Endothelial cell of umbilical vein (primary cell): Measurements from ENCODE around the gene POLN. TPM values are rescaled to one million over a fixed set of nuclear protein-coding genes. Genes with fewer than 3 reads are reported as not detected.

Experiments used
- BruUV-seq: library from RNA; stranded (reverse); fragments of 400-500 nt; replicated peaks from 2 replicates; lab custom pipeline; 2021; lab: Mats Ljungman, UMichigan
- CTCF ChIA-PET: fragments of 300-600, 350-600 bp; sonication (Branson Sonifier 250); formaldehyde crosslinking; loops from one replicate; lab custom pipeline; 2021; ENCODE audit warnings: antibody characterized with exemption, inconsistent platforms; lab: Charles Lee
- POLR2A ChIA-PET: fragments of 300-600, 350-600 bp; sonication (Branson Sonifier 250); formaldehyde crosslinking; loops from one replicate; lab custom pipeline; 2021; ENCODE audit warnings: antibody characterized with exemption, inconsistent platforms; lab: Charles Lee
- DNase-seq: peaks from one replicate; pipeline ENCODE4 v3.0.0-alpha.2; 2011; ENCODE audit warnings: low read depth, low spot score
- FAIRE-seq: peaks from 2 replicates; lab custom pipeline; 2011; peaks lifted over from hg19 to GRCh38; lab: Jason Lieb, UNC
- H2AFZ ChIP-seq: 2 replicates; pipeline ENCODE4 v1.6.0; 2012; ENCODE audit warnings: low read depth, low read length, control low read depth, inconsistent platforms
- H3K27ac ChIP-seq: 2 replicates; pipeline ENCODE4 v1.5.1; 2011; ENCODE audit warnings: low read depth, mild to moderate bottlenecking, control low read depth, low read length, moderate library complexity; ENCODE audit not compliant: insufficient read depth
- H3K27me3 ChIP-seq, 2 experiments: 2 replicates each; pipeline versions ENCODE4 v1.6.0 to v1.6.1; 2011; ENCODE audit warnings: low read length in 2 of 2, mixed read lengths in 1 of 2; ENCODE audit not compliant: control insufficient read depth in 2 of 2, insufficient read depth in 2 of 2
- H3K36me3 ChIP-seq, 2 experiments: 2 replicates in 1 of 2; 3 replicates in 1 of 2; pipeline ENCODE4 v1.5.1; 2011; ENCODE audit warnings: low read length in 2 of 2, mild to moderate bottlenecking in 1 of 2, moderate library complexity in 1 of 2; ENCODE audit not compliant: control insufficient read depth in 2 of 2, insufficient read depth in 2 of 2; ENCODE audit errors: extremely low read depth in 1 of 2
- H3K4me1 ChIP-seq: 3 replicates; pipeline ENCODE4 v1.5.1; 2011; ENCODE audit warnings: mild to moderate bottlenecking, low read length; ENCODE audit not compliant: control insufficient read depth, insufficient read depth; ENCODE audit errors: extremely low read depth
- H3K4me2 ChIP-seq: 2 replicates; pipeline ENCODE4 v1.6.1; 2011; ENCODE audit warnings: low read length, control low read depth, mixed read lengths; ENCODE audit not compliant: insufficient read depth
- H3K4me3 ChIP-seq, 3 experiments: fragments of 200-600 bp in 1 of 3; sonication (generic), shearing (Covaris generic) in 1 of 3; replicated peaks in 1 of 3; 2 replicates each; pipeline ENCODE4 v1.5.1; 2011 to 2016; ENCODE audit warnings: control low read depth in 3 of 3, low read length in 3 of 3, mild to moderate bottlenecking in 2 of 3, inconsistent platforms in 1 of 3, low read depth in 1 of 3, moderate library complexity in 1 of 3; ENCODE audit not compliant: insufficient read depth in 1 of 3
- H3K79me2 ChIP-seq: 2 replicates; pipeline ENCODE4 v1.6.0; 2012; ENCODE audit warnings: low read length, inconsistent platforms; ENCODE audit not compliant: control insufficient read depth, insufficient read depth
- H3K9ac ChIP-seq: replicated peaks from 2 replicates; pipeline ENCODE3; 2011; ENCODE audit warnings: low read length, control low read depth; ENCODE audit not compliant: insufficient read depth; ENCODE audit errors: extremely low read depth
- H3K9me1 ChIP-seq: replicated peaks from 3 replicates; pipeline ENCODE4 v1.6.0; 2011; ENCODE audit warnings: mild to moderate bottlenecking, low read length; ENCODE audit not compliant: control insufficient read depth, insufficient read depth; ENCODE audit errors: extremely low read depth
- H3K9me3 ChIP-seq: replicated peaks from 2 replicates; pipeline ENCODE4 v1.5.1; 2012; ENCODE audit warnings: low read length, inconsistent platforms; ENCODE audit not compliant: control insufficient read depth, insufficient read depth
- H4K20me1 ChIP-seq: replicated peaks from 2 replicates; pipeline ENCODE3; 2011; ENCODE audit warnings: mild to moderate bottlenecking, low read length; ENCODE audit not compliant: control insufficient read depth, insufficient read depth; ENCODE audit errors: extremely low read depth
- CTCF ChIP-seq, 2 donors: IDR thresholded peaks; 1 replicate in 1 of 2; 2 replicates in 1 of 2; pipeline ENCODE4 v1.5.1; 2011; ENCODE audit warnings: low read length in 2 of 2, mild to moderate bottlenecking in 2 of 2, moderate library complexity in 2 of 2, control low read depth in 1 of 2, inconsistent platforms in 1 of 2, low read depth in 1 of 2; ENCODE audit not compliant: insufficient read depth in 1 of 2; ENCODE audit errors: extremely low read depth in 1 of 2
- FOS ChIP-seq: IDR thresholded peaks from 2 replicates; pipeline ENCODE4 v1.6.1; 2011; ENCODE audit warnings: mild to moderate bottlenecking, low read length, moderate library complexity, borderline replicate concordance; ENCODE audit not compliant: insufficient read depth
- MAX ChIP-seq: IDR thresholded peaks from 2 replicates; pipeline ENCODE4 v1.6.1; 2011; ENCODE audit not compliant: insufficient read depth, insufficient read length
- MYC ChIP-seq: IDR thresholded peaks from one replicate; pipeline ENCODE4 v1.6.1; 2011; ENCODE audit warnings: mild to moderate bottlenecking, low read depth, low read length
- POLR2AphosphoS5 ChIP-seq: IDR thresholded peaks from 2 replicates; pipeline ENCODE4 v1.6.1; 2012; ENCODE audit warnings: low read depth, mild to moderate bottlenecking, control low read depth, low read length, moderate library complexity; ENCODE audit not compliant: insufficient read depth
- dilution Hi-C: fragments of 300-500 bp; cut with MboI; formaldehyde crosslinking; loops from one replicate; pipeline ENCODE4 v1.15.0; 2019; ENCODE audit warnings: low sequenced_read_pairs; ENCODE audit not compliant: extremely low pct_ligation_motif_present
- intact Hi-C: fragments of 100-400 bp; cut with micrococcal nuclease; formaldehyde crosslinking; loops from one replicate; pipeline ENCODE4 v1.10.0; 2022
- polyA plus RNA-seq, 4 experiments: library from polyadenylated mRNA; depleted of rRNA in 3 of 4; stranded (reverse) in 3 of 4; unstranded in 1 of 4; fragments of >200 nt; gene quantifications; 2 replicates each; pipeline versions ENCODE4 v1.2.1 to v1.2.3, GENCODE V29; 2011 to 2012; ENCODE audit warnings: missing spikeins in 1 of 4
- total RNA-seq: library from RNA; stranded (reverse); gene quantifications from 2 replicates; pipeline ENCODE4 v1.2.3, GENCODE V29; 2021

The POLN gene
- total and polyA plus RNA-seq, 2 donors (not counting 3 experiments of a cell fraction or from before 2014, with no cell fraction given) = 1.3 to 4.2 TPM

DNA sequence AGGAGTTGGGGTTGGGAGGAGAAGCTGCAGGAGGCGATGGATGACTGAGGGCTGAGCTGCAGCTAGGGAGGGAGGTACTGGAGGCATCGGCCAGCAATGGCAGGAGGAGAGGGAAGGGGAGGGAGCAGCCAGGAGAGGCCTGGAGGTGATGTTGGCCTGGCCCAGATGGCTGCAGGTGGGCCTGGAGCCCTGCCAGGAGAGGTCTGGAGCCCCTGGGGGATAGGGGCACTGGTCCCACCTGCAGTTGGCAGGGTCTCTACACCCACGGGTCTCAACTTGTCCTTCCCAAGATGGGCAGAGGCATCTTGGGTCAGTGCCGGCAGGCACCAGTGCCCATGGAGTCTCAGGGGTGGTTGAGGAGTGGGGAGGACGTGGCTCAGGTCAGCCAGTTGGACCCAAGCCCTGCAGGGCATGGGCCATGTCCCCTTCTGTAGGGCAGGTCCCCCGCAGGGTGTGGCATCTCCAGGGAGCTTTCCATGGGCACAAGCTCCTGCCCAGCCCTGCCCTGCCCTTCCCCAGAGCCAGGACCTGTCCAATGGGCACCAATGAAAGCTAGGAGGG, 22.6 kb upstream of the POLN start:
- Histone ChIP-seq H4K20me1 (no peaks in the 10 kb centered on the region), H3K79me2 (peaks cover 12% of the 10 kb centered on the region), H2AFZ (no peak overlapping the region), H3K9me3 (no peaks in the 10 kb centered on the region), H3K27me3 (no peaks in the 10 kb centered on the region), H3K27ac (no peak overlapping the region), H3K4me1 (peaks cover 12% of the 10 kb centered on the region), H3K9ac (no peak overlapping the region), H3K4me3 (no peak overlapping the region), H3K36me3 (no peaks in the 10 kb centered on the region), H3K9me1 (no peaks in the 10 kb centered on the region), H3K4me2 (no peak overlapping the region)
- FAIRE-seq (no peak), DNase-seq (no peak)
- dilution Hi-C loops (no loop called here), intact Hi-C loops (no loop called here)
- BruUV-seq = no TSS peak
- POLR2A ChIA-PET = no interaction called here
- CTCF ChIA-PET = no interaction called here
- no peak for TF ChIP-seq CTCF (IDR thresholded peaks at IDR 0.05; ENCODE audit: extremely low read depth in 1 of 2, insufficient read depth in 1 of 2, low read depth in 1 of 2, low read length in 2 of 2)
- no peak for TF ChIP-seq MAX
- no peak for TF ChIP-seq POLR2AphosphoS5
- no peak for TF ChIP-seq FOS
- TF ChIP-seq MYC = no peak
